Measurements from ENCODE around the gene RAB34. TPM values are rescaled to one million over a fixed set of nuclear protein-coding genes. Genes with fewer than 3 reads are reported as not detected.

Gene RAB34
- total and polyA plus RNA-seq, 2 donors (not counting 3 experiments of a cell fraction or from before 2014, with no cell fraction given): 62.3 to 113 TPM

DNA sequence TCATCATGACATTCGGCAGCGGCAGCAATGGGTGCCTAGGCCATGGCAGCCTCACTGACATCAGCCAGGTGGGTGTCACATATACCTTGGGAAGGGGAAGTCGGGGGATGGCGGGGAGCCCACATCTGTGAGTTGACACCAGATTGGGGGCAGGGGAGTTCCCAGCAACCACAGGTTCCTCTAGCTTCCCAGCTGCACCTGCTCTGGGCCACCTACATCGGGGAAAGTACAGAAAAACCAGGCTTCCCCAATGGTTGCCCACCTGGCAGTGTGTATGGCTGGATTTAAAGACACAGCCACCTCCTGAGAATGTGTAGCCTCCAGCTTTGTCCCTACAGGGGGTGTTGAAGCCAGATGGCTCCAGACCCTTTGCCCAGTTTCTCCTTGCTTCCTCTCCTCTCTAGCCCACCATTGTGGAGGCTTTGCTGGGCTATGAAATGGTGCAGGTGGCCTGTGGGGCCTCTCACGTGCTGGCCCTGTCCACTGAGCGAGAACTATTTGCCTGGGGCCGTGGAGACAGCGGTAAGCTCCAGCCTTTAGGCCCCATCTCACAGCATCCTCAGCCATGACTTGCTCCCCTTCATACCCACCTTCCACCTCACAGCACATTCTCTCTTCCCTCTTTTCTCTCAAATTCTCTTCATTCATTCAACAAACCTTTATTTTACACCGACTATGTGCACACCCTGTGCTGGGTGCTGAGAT, 21.2 kb upstream of the RAB34 start:
- no peak for DNase-seq (ENCODE audit: low read depth, low spot score)
- dilution Hi-C loops (cut with MboI; ENCODE audit: extremely low pct_ligation_motif_present, low sequenced_read_pairs): no loop called here
- Histone ChIP-seq H2AFZ (ENCODE audit: low read depth, low read length) (no peak overlapping the region), H3K79me2 (ENCODE audit: control insufficient read depth, insufficient read depth, low read length) (no peaks in the 10 kb centered on the region), H3K9ac (replicated peaks; ENCODE audit: extremely low read depth, insufficient read depth, low read length) (no peak overlapping the region), H3K4me1 (ENCODE audit: control insufficient read depth, extremely low read depth, insufficient read depth, low read length) (peaks cover 6% of the 10 kb centered on the region), H3K9me1 (replicated peaks; ENCODE audit: control insufficient read depth, extremely low read depth, insufficient read depth, low read length) (no peaks in the 10 kb centered on the region), H3K36me3 (ENCODE audit: control insufficient read depth in 2 of 2, extremely low read depth in 1 of 2, insufficient read depth in 2 of 2, low read length in 2 of 2) (no peaks in the 10 kb centered on the region), H3K4me2 (ENCODE audit: insufficient read depth, low read length) (no peak overlapping the region), H3K9me3 (replicated peaks; ENCODE audit: control insufficient read depth, insufficient read depth, low read length) (no peaks in the 10 kb centered on the region), H3K27ac (ENCODE audit: insufficient read depth, low read depth, low read length) (no peak overlapping the region), H4K20me1 (replicated peaks; ENCODE audit: control insufficient read depth, extremely low read depth, insufficient read depth, low read length) (no peaks in the 10 kb centered on the region), H3K4me3 (replicated peaks in 1 of 3; ENCODE audit: insufficient read depth in 1 of 3, low read depth in 1 of 3, low read length in 3 of 3) (no peak overlapping the region), H3K27me3 (ENCODE audit: control insufficient read depth in 2 of 2, insufficient read depth in 2 of 2, low read length in 2 of 2) (no peaks in the 10 kb centered on the region)
- FAIRE-seq: no peak
- intact Hi-C loops (cut with micrococcal nuclease): no loop called here
- TF ChIP-seq, protein P1, sequence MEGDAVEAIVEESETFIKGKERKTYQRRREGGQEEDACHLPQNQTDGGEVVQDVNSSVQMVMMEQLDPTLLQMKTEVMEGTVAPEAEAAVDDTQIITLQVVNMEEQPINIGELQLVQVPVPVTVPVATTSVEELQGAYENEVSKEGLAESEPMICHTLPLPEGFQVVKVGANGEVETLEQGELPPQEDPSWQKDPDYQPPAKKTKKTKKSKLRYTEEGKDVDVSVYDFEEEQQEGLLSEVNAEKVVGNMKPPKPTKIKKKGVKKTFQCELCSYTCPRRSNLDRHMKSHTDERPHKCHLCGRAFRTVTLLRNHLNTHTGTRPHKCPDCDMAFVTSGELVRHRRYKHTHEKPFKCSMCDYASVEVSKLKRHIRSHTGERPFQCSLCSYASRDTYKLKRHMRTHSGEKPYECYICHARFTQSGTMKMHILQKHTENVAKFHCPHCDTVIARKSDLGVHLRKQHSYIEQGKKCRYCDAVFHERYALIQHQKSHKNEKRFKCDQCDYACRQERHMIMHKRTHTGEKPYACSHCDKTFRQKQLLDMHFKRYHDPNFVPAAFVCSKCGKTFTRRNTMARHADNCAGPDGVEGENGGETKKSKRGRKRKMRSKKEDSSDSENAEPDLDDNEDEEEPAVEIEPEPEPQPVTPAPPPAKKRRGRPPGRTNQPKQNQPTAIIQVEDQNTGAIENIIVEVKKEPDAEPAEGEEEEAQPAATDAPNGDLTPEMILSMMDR (IDR thresholded peaks at IDR 0.05; ENCODE audit: extremely low read depth in 1 of 2, insufficient read depth in 1 of 2, low read depth in 1 of 2, low read length in 2 of 2): no peak
- TF ChIP-seq EZH2 (IDR thresholded peaks at IDR 0.05; ENCODE audit: borderline replicate concordance, low read depth, low read length, severe bottlenecking) (no peak), MYC (IDR thresholded peaks at IDR 0.05; ENCODE audit: low read depth, low read length) (no peak), POLR2AphosphoS5 (IDR thresholded peaks at IDR 0.05; ENCODE audit: insufficient read depth, low read depth, low read length) (no peak), JUN (IDR thresholded peaks at IDR 0.05; ENCODE audit: borderline replicate concordance, insufficient read depth, insufficient read length, low read depth) (no peak), POLR2A (IDR thresholded peaks at IDR 0.05; ENCODE audit: low read depth, low read length) (no peak), FOS (IDR thresholded peaks at IDR 0.05; ENCODE audit: borderline replicate concordance, insufficient read depth, low read length) (no peak), GATA2 (IDR thresholded peaks at IDR 0.05; ENCODE audit: insufficient read depth, insufficient read length, low read depth, low read length) (no peak)
- TF ChIP-seq, protein P2, sequence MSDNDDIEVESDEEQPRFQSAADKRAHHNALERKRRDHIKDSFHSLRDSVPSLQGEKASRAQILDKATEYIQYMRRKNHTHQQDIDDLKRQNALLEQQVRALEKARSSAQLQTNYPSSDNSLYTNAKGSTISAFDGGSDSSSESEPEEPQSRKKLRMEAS (IDR thresholded peaks at IDR 0.05; ENCODE audit: insufficient read depth, insufficient read length): no peak
- POLR2A ChIA-PET: no interaction called here
- CTCF ChIA-PET: interaction anchor here (1.3 to 16.6 kb wide), 2 partner anchors 10 to 25 kb away, joined by 4 to 602 read pairs; partner anchors contain the start of genes NEK8 and TLCD1
- no TSS peak for BruUV-seq (replicated peaks)

Data from endothelial cell of umbilical vein (primary cell).